Sigmoid colon (tissue), 4 donors: ENCODE results near the gene CUL4A.
"Not testable (repeated sequence)": the region's sequence is repeated elsewhere in the genome, so short reads cannot be mapped to it uniquely, and the experiment has no call there.

Experiments used
- POLR2AphosphoS5 ChIP-seq, 4 donors: sonication (generic); formaldehyde crosslinking; IDR thresholded peaks; one replicate each; pipeline ENCODE4 v1.6.1; 2017; ENCODE audit warnings: antibody characterized with exemption in 4 of 4
- TF ChIP-seq, protein P1 (sequence below), 4 experiments: fragments of 450-650 bp in 3 of 4; fragments of 200-600 bp in 1 of 4; IDR thresholded peaks; one replicate each; pipeline ENCODE4 v1.5.1; 2016 to 2019; ENCODE audit warnings: antibody characterized with exemption in 4 of 4, mild to moderate bottlenecking in 3 of 4, moderate library complexity in 2 of 4

DNA sequence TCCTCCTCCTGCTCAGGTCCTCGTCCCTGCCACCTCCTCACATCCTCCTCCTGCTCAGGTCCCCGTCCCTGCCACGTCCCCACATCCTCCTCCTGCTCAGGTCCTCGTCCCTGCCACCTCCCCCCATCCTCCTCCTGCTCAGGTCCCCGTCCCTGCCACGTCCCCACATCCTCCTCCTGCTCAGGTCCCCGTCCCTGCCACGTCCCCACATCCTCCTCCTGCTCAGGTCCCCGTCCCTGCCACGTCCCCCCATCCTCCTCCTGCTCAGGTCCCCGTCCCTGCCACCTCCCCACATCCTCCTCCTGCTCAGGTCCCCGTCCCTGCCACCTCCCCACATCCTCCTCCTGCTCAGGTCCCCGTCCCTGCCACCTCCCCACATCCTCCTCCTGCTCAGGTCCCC, 47.4 kb upstream of the CUL4A start:
- TF ChIP-seq, protein P1, sequence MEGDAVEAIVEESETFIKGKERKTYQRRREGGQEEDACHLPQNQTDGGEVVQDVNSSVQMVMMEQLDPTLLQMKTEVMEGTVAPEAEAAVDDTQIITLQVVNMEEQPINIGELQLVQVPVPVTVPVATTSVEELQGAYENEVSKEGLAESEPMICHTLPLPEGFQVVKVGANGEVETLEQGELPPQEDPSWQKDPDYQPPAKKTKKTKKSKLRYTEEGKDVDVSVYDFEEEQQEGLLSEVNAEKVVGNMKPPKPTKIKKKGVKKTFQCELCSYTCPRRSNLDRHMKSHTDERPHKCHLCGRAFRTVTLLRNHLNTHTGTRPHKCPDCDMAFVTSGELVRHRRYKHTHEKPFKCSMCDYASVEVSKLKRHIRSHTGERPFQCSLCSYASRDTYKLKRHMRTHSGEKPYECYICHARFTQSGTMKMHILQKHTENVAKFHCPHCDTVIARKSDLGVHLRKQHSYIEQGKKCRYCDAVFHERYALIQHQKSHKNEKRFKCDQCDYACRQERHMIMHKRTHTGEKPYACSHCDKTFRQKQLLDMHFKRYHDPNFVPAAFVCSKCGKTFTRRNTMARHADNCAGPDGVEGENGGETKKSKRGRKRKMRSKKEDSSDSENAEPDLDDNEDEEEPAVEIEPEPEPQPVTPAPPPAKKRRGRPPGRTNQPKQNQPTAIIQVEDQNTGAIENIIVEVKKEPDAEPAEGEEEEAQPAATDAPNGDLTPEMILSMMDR (IDR thresholded peaks at IDR 0.05) = not testable (repeated sequence)
- TF ChIP-seq POLR2AphosphoS5 (IDR thresholded peaks at IDR 0.05) = not testable (repeated sequence)
